ENCODE measurements around the gene NTM.

DNA sequence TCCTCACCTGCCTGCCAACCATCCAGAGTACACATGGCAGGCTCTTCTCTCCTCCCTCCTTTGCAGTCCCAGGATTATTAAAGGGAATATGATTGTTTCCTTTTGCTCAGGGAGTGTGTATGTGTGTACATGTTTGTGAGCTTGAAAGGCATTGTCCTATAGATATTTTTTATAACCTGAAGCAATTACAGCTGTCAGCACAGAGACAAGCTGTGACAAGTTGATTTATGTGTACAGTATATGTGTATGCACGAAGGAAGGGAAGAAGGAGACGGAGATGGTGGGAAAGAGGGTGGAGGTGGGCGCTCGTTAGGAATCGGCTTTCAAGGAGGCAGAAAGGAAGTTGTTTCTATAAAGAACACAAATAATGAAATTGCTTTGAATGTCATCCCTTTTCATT lies 537.0 kb downstream of the NTM start:
- TF ChIP-seq CTCF (conservative IDR thresholded peaks at IDR 0.05 in 1 of 2, IDR thresholded peaks at IDR 0.05 in 1 of 2; ENCODE audit: low read depth in 1 of 2, low read length in 2 of 2) (no peak), EZH2 (IDR thresholded peaks at IDR 0.05; ENCODE audit: low read length, missing control alignments) (no peak)
